HG02981 (cell line): ENCODE results near the gene TNS4.

Source experiments
- ATAC-seq: cut with Tn5 transposase; IDR thresholded peaks from one replicate; pipeline ENCODE4 v1.9.1; 2021; ENCODE audit warnings: mild to moderate bottlenecking, moderate library complexity; ENCODE audit not compliant: unreplicated experiment

The TNS4 gene

DNA sequence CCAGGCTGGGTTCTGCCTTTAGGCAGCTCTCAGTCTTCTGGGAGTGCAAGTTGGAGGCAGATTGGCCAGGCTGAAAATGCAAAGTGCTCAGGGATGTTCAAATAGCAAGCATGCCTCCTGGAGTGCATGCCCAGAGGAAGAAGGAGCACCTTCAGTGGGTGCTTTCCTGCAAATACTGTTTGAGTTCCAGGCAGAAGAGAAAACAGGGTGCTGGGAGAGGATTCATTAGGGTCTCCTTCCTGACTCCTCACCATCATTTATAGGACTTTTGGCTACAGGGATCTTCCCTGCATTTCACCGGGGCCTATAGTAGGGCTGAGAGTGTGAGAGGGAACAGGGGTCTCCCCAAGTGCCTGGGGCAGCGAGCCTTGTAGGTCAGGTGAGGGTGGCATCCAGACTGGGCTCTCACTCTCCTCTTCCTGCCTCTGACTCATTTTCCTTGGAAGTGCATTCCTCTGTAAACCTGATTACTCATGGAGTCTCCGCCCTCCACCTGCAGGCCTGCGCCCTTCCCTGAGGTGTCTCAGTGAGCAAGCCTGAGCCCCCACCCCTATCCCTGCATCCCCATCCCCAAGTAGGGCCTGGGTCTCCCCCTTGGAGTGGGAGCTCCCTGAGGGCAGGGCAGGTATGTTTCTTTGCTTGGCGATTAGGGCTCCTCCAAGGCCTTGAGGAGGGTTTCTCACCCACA, 17.1 kb upstream of the TNS4 start:
- no peak for ATAC-seq

DNA sequence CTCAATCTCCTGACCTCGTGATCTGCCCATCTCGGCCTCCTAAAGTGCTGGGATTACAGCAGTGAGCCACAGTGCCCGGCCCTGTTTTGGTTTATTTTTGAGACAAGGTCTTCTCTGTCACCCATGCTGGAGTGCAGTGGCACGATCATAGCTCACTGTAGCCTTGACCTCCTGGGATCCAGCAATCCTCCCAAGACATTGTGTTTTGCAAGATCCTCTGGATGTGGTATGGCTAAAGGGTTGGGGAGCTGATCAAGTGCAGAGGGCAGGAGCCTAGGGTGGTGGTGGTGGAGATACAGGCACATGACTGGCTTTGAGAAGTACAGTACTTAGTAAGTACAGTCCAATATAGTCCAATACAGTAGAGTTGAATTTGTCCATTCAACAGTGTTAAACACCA, 16.6 kb upstream of the TNS4 start:
- ATAC-seq: no peak

DNA sequence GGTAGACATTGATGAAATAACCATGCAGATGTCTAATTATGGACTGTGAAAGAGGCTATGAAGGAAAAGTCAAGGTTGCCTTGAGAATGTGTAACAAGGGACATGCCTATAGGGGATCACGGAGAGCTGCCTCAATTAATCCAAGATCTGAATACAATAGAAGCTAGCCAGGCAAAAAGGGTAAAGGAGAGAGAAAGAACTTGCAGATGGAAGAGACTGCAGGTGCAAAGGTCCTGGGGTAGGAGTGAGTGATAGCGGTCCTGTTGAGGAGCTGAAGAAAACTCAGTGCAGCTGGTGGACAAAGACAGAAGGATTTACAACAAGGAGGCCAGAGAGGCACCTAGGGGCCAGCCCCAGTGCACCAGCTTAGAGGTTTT, 15.9 kb upstream of the TNS4 start:
- ATAC-seq: no peak

DNA sequence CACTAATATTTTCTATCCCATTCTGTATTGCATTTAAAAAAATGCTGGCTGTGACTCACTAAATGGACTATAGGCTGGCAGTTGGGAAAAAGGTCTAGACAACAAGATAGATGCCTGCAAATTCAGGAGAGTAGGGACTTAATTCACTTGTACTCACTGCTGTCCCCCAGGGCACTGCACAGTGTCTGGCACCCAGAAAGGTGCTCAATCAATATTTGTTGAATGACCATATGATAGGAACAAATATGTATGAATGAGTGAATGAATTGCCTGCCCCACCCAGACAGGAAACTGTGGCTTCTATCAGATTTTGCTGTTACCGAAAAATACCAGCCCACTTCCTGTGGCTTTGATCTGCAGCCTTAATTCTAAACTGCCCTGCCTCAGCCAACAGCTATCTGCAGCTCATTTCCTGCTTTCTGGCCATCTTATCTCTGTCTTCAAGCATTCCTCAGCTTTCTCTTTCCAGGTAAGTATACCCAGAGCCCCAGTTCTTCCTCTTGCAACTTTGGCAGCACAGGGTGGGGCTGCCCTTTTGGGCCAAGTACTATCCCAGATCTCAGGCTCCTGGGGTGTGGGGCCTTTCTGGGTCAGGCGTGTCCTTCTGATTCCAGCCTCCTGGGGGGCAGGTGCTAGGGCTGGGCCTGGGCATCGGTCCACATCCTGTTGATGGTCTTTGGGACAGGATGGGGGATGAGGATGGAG, 15.3 kb upstream of the TNS4 start:
- ATAC-seq: peak; percentile 64

DNA sequence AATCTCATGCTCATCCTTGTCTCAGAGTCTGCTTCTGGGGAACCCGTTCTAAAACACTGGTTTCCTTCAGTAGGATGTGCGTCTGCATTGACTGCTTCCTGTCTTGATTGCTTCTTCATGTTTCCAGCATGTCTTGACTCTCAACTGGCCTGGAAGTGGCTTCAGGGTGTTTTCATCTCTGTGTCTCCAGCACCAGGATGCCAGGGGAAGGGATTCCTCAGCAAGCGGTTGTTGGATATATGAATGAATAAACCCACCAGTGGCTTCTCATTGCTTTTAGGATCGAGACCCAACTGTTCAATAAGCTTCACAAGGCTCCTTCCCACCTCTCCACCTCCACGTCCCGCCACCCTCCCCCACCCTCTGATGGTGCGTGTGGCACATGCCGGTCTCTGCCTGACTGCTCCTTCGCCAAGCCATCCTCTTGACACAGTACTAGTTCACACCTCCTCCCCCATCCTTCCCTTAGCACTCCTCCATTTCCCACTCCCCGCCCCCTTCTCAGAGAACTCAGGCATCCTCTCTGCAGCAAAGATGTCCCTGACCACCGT, 14.1 kb upstream of the TNS4 start:
- ATAC-seq: no peak

DNA sequence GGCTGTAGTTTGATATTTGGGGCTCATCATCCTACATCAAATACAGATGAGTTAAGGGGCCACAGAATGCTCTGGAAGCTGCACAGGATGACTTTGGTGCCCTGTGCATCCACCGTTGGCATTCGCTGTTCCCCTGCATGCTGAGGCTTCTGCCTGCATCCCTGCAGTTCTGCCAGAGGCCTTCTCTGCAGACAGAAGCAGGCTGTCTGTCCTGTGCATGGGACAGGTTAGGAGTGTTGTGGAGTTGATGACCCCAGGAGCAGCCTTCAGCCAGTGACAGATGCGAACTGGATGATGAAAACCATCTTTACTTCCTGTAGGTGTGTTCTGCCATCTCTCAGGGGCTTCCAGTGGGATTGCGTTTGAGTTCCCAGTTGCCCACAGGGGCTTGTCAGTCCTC, 13.6 kb upstream of the TNS4 start:
- ATAC-seq: no peak

DNA sequence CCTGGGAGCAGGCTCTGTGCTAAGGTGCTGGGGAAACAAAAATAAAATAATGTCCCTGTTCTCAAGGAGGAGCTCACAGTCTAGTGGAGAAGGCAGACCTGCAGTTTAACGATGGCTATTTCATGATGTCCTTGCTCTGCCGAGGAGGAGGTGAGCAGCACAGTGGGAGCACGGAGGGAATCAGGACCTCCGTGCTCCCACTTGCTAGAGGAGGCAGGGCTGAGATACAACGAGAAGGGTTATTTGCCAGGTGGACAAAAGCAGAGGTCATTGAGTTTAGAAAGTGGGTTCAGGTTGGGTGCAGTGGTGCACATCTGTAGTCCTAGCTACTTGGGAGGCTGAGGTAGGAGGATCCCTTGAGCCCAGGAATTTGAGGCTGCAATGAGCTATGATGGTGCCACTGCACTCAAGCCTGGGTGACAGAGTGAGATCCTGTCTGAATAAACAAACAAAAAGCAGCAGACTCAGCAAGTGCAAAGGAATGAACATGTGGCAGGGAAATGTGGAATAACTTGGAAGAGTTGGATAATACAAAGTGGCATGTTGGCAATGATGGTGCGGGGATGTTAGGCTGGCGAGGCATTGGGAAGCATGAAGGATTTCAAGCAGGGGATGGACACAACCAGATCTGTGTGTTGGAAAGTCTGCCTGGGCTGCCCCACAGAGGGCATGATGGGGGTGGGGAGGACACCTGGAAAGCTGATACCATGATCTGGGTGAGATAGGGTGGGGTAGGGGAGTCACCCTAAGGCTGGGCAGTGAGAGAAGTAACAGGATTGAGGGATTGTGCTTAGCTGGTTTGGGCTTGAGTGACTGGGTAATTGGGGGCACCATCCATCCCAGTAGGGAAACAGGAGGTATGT, 12.8 kb upstream of the TNS4 start:
- no peak for ATAC-seq

DNA sequence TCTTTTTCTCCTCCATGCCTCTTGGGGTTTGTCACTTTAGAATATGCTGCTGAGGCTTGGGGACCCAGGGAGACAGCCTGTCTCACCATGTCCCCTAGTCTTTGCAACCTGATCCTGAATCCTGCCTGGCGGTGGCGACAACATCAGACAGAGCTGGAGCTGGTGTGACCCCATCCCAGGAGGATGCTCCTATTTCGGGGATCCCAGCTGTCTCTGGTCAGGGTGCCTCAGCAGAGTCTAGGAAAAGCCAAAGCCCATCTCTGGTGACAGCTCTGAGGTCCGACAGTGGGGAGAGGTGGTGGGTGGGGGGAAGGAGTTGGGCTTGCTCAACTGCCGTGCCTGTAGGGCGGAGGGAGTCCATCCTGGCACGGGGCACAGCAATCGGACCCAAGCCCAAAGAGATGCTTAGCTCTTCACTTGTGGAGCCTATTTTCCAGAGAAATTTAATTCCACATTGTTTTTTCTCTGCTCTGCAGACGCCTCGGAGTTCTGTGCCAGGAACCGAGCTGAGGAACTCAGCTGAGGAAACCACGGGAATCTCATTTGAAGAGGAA, 10.3 kb upstream of the TNS4 start:
- ATAC-seq: no peak

DNA sequence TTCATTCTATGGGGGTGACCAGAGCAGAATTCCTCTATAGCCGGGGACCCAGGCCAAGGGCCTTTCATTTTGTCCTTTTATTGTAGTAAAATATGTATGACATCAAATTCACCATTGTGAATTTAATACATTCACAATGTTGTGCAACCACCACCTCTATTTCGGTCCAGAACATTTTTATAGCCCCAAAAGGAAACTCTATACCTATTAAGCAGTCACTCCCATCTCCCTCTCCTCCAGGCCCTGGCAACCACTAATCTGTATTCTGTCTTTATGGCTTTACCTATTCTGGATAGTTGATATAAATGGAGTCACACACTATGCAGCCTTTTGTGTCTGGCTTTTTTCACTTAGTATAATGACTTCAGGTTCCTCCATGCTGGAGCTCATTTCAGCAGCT, 9.7 kb upstream of the TNS4 start:
- ATAC-seq: no peak

DNA sequence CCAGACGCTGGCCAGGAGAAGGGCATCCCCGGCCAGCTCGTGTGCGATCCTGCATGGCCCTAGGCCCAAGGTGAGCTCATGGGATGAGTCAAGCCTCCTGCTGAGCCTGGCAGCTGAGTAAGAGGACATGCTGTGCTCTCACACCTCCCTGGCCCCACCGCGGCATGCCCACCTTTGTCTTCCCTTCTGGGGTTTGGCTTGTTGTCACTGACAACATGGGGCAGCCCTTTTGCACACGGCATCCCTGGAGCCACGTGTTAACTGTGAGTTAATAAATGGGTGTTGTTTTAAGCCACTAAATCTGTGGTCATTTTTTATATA, 8.9 kb upstream of the TNS4 start:
- no peak for ATAC-seq

DNA sequence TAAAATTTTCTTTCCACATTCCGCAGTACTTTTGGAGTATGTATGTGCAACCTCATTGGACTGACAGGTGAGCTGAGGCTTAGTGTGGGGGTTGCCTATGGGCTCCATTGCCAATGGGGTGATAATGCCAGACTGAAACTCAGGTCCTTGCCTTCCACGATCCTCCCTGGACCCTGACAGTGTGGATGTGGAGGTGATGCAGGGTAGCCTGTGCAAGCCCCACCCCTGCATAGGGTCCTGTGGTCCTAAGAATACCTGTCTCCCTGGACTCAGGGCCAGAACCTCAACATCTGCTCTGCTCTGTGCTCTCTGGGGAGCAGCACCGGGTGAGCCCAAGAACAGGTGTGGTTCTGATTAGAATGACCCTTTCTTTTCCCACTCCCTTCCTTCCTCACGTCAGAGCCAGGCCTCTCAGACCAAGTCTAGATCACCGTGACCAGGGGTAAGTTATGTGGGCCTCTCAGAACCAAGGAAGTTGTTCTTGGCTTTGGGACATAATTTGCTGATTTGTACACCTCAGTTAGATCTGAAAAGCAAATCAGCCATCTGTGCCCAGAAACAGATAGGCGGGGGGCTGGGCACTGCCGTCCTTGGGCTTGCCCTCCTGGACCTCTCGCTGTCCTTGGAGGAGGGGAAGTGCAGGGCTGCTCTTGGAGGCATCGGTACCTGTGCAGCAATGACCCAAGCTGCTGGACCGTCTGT, 8.4 kb upstream of the TNS4 start:
- ATAC-seq: no peak

DNA sequence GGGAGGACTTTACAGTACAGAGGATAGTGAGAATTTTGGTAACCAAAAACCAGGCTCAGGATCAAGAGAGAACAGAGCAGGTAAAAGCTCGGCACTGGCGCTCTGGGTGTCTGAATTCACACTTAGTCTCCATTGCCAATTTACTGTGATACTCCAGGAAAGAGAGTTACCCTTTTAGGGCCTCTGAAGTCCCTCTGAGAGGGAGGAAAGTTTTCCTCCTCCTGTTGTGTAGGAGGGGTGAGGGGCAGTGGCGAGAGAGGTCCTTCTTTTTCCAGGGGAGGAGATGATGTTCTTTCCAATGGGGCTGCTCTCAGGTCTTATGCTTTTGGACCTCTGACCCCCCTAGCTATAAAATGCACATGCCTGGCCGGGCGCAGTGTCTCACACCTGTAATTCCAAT, 5.4 kb upstream of the TNS4 start:
- no peak for ATAC-seq

DNA sequence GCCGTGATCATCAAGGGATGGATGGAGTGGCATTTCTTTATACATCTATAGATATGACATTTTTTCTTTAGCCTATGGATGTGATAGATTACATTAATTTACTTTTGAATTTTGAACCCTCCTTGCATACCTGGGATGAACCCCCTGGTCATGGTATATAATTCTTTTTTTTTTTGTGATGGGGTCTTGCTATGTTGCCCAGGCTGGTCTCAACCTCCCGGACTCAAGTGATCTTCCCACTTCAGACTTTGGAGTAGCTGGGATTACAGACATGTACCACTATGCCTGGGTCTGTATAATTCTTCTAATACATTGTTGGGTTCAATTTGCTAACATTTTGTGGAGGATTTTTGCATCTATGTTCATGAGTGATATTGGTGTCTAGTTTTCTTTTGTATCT, 1.7 kb upstream of the TNS4 start:
- no peak for ATAC-seq

DNA sequence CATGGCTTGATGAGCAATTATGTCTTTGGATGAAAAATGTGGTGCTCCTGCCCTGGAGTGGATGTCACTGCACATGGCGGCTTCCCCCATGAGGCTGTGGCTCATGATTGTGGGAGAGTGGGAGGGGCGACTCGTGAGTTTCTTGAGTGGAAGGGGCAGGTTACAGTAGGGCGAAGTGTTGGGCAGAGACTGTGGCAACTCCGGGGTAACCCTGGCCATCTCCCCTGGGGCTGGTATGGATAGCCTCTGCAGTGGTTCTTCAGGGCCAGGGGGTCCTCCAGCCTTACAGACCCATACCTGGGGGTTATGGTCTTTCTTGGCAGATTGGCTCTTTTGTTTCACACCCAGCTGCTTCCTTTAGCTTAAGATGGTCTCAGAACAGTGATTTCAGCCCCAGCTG, 1.3 kb upstream of the TNS4 start:
- ATAC-seq: no peak

DNA sequence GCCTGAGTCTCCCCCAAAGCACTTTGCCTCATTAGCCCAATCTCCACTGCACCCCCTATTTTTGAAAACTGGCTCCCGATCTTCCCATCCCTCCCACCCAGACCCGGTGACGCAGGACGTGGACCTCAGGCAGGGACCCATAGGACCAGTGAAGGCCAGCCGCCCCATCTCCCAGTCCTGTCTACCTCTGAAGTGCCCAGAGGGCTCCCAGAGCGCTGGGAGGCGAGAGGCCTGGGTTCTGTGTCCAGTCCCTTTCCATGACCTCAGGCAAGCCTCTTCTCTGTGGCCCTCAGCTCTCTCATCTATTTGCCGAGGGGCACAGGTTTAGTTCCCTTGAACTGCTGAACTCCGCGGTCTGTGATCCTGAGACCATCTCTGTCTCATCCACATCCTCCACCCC, 714 bp downstream of the TNS4 start:
- ATAC-seq: no peak

DNA sequence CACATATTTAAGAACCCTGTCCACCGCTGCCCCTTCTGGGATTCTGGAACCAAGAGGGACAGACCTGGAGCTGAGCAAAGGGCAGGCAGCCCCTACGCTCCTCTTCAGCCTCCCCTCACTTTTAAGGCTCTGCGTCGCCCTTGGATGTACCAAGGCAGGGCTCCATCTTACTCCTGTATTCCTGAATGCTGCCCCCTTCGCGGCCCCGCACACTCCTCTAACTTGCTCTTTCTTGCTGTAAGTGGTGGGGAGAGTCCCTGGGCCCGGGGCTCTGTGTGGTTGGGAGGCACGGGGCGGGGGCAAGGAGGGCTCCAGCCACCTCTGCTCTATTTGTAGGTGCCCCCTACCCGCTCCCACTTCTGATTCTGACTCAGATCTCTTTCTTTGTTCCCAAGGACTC, 1.2 kb downstream of the TNS4 start:
- no peak for ATAC-seq

DNA sequence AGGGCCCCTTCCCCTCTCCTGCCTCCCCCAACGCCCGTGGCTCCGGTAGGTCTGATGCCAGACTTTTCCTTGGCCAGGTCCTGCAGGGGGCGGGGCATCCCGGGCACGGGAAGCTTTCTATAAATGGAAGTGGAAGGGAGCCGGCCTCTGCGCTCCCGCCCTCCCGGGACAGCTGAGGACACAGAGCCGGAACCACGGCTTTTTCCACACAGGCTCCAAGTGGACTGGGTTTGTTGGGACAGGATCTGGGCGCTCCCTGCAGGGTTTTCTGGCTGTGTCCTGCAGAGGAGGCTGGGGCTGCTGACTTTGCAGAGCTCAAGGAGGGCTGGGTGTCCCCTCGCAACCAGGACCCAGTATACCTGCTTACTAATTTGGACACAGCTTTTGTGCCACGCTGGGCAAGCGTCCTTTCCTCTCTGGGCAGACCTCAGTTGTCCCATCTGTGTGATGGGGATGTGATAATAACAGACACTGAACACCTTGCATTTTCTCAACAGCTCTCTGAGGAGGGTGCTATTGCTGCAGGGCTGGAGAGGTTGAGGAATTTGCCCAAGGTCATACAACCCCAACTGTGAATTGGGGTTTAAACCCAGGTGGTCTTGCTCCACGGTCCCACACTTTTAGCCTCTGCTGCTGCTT, 1.8 kb downstream of the TNS4 start:
- ATAC-seq: no peak

DNA sequence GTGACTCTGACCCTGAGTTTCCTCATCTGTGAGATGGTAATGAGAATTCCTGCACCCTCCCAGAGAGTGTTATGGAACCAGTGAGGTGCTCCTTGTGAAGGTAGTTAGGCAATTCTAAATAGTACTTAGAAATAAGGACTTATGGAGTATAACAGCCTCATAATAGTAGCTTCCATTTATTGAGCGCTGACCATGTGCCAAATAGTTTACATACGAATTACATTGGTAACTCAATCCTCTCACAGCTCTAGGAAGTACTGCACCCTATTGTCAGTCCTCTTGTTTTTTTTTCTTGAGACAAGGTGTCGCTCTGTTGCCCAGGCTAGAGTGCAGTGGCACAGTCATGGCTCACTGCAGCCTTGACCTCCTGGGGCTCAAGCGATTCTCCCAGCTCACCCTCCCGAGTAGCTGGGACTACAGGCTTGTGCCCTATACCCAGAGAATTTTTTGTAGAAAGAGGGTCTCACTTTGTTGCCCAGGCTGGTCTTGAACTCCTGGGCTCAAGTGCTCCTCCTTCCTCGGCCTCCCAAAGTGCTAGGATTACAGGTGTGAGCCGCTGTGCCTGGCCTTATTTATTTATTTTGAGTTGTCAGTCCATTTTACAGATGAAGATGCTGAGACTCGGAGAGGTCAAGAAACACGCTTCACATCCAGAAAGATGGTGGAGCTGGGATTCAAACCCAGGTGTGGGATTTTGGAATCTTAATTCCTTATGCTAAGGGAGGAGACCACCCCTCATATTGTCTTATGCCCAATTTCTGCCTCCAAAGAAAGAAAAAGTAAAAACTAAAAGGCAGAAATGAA, 2.9 kb downstream of the TNS4 start:
- ATAC-seq: no peak

DNA sequence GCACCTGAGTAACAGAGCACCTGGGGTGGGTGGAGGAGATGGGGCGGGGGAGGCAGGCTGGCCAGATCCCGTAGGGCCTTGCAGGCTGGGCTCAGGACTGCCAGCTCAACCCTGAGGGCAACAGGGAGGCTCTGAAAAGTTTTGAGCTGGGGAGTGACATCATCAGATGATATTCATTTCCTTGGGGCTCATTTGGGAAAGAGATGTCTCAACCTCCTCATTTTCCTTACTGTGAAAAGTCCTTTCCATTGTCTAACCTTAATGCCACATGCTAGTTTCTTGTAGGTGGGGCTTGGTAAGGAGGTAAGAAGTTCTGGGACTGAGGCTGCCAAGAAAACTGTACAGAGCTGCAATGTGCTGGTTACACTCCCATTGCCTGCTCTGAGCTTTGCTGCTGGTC, 3.7 kb downstream of the TNS4 start:
- no peak for ATAC-seq
